ENCODE measurements around the gene ASXL1.
"Not testable (repeated sequence)": the region's sequence is repeated elsewhere in the genome, so short reads cannot be mapped to it uniquely, and the experiment has no call there.

The ASXL1 gene

GRCh38 chr20:32337937-32338661 is 20.0 kb upstream of the ASXL1 start:
- TF ChIP-seq CTCF (IDR thresholded peaks at IDR 0.05; ENCODE audit: low read depth, low read length, missing control alignments): no peak
- H3K4me3 ChIP-seq (ENCODE audit: low read depth, low read length): no peak overlapping the region
- no peak for DNase-seq (ENCODE audit: low read depth)

DNA sequence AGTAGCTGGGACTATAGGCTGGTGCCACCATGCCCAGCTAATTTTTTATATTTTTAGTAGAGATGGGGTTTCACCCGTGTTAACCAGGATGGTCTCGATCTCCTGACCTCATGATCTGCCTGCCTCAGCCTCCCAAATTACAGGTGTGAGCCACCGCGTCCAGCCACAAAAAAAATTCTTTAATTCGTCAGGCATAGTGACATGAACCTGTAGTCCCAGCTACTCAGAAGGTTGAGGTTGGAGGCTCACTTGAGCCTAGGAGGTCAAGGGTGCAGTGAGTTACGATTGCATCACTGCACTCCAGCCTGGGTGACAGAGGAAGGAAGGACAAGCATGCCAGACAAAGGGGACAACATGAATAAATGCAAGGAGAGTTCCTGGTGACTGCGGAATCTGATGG is 19.5 kb upstream of the ASXL1 start:
- H3K4me3 ChIP-seq (ENCODE audit: low read depth, low read length): no peak overlapping the region
- DNase-seq (ENCODE audit: low read depth): no peak
- TF ChIP-seq CTCF (IDR thresholded peaks at IDR 0.05; ENCODE audit: low read depth, low read length, missing control alignments): no peak

- no peak overlapping the region for H3K4me3 ChIP-seq (ENCODE audit: low read depth, low read length)
- TF ChIP-seq CTCF (IDR thresholded peaks at IDR 0.05; ENCODE audit: low read depth, low read length, missing control alignments): no peak
- no peak for DNase-seq (ENCODE audit: low read depth)
Observed at GRCh38 chr20:32339116-32339515, 19.0 kb upstream of the ASXL1 start.

- not testable (repeated sequence) for DNase-seq (ENCODE audit: low read depth)
Observed at GRCh38 chr20:32341053-32341452, 17.1 kb upstream of the ASXL1 start.

DNA sequence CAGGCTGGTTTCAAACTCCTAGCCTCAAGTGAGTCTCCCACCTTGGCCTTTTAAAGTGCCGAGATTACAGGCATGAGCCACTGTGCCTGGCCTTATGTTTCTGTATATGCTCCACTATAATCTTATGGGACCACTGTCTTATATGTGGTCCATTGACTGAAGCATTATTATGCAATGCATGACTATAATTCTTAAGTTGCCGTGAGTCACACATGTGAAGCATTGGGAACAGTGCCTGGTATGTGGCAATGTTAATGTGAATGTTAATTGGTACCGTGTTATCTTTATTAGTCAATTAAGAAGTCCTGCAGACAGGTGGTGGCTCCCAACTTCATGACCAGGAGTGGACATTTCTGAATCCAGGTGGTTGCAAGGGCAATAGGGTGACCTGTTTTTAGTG is 14.7 kb upstream of the ASXL1 start:
- TF ChIP-seq CTCF (IDR thresholded peaks at IDR 0.05; ENCODE audit: low read depth, low read length, missing control alignments): no peak
- DNase-seq (ENCODE audit: low read depth): no peak
- no peak overlapping the region for H3K4me3 ChIP-seq (ENCODE audit: low read depth, low read length)

More at GRCh38 chr20:32341053-32341452, 17.1 kb upstream of the ASXL1 start:
- H3K4me3 ChIP-seq (ENCODE audit: low read depth, low read length): not testable (repeated sequence)

GRCh38 chr20:32344835-32345506 is 13.2 kb upstream of the ASXL1 start:
- no peak for DNase-seq (ENCODE audit: low read depth)
- H3K4me3 ChIP-seq (ENCODE audit: low read depth, low read length): no peak overlapping the region
- no peak for TF ChIP-seq CTCF (IDR thresholded peaks at IDR 0.05; ENCODE audit: low read depth, low read length, missing control alignments)

DNA sequence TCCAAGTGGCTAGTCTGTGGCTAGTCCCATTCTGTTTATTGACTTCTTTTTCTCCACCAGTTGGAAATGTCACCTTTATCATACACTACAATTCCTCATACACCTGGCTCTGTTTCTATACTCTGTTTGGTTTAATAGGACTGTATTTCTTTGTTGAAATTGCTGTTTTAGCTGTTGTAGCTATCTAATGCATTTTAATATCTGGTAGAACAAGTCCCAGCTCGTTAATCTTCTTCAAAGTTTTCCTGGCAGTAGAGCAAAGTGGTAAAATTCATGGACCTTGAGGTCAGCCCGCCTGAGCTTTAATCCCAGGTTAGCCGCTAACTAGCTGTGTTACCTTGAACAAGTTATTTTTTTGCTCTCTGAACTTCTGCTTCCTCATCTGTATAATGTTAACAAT is 9.9 kb upstream of the ASXL1 start:
- DNase-seq (ENCODE audit: low read depth): no peak
- TF ChIP-seq CTCF (IDR thresholded peaks at IDR 0.05; ENCODE audit: low read depth, low read length, missing control alignments): no peak
- no peak overlapping the region for H3K4me3 ChIP-seq (ENCODE audit: low read depth, low read length)
